D721Med (cell line): ENCODE results near the gene SMARCA2.

ENCODE experiments used
- DNase-seq: peaks from one replicate; pipeline ENCODE4 v3.0.0; 2011; ENCODE audit warnings: low spot score; ENCODE audit not compliant: insufficient read length
- FAIRE-seq: peaks from 2 replicates; lab custom pipeline; 2011; peaks lifted over from hg19 to GRCh38; lab: Jason Lieb, UNC
- CTCF ChIP-seq: IDR thresholded peaks from 2 replicates; pipeline ENCODE4 v1.5.1; 2012; ENCODE audit warnings: mild to moderate bottlenecking, control low read depth; ENCODE audit not compliant: insufficient read depth; ENCODE audit errors: missing control alignments

Gene SMARCA2

DNA sequence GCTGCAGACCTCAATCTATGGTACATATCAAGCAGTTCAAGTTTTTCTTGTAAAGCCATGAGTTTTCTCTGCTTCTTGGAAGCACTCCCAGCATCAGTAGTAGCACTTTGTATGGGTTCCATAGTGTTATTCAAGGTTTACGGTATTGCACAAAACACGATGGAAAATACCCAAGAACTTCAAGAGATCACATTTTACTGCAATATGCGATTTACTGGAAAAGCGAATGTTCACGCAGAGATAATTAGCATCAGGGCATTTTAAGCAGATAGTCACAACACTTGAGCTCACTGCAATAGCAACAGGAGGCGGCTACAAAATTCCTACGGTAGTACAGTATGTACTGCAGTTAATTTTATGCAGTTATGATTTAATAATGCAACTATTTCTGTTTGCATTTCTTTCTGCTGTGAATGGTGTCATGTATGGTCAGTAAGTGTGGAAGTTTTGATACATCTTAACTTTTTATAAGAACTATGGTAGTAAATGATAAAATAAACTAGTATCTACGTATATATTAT lies 200.8 kb downstream of the SMARCA2 start:
- DNase-seq (no peak), FAIRE-seq (no peak)
- TF ChIP-seq CTCF, result no peak

- TF ChIP-seq CTCF, result no peak
- no peak for DNase-seq
- no peak for FAIRE-seq
These were observed 201.4 kb downstream of the SMARCA2 start for GRCh38 chr9:2216591-2216990.

DNA sequence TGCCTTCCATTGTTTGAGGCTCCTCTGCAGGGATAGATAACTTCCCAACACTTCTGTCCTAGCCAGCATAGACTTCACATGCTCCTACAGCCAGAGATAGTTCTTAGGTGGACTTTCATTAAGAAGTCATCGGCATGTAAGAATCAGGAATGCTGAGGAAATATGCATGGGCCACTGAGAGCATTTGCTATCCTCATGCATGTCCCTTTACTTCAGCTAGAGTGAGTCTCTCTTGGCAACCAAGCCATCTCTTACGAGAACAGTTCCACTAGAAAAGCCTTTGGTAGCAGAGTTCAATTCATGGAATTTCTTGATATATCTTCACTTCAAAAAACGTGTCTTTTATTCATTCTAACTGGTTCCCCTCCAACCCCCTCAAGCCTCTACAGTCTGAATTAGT lies 202.4 kb downstream of the SMARCA2 start:
- no peak for TF ChIP-seq CTCF
- FAIRE-seq (no peak), DNase-seq (no peak)

- no peak for TF ChIP-seq CTCF
- DNase-seq, result no peak
- FAIRE-seq, result no peak
These were observed 204.9 kb downstream of the SMARCA2 start for GRCh38 chr9:2220036-2220435.

DNA sequence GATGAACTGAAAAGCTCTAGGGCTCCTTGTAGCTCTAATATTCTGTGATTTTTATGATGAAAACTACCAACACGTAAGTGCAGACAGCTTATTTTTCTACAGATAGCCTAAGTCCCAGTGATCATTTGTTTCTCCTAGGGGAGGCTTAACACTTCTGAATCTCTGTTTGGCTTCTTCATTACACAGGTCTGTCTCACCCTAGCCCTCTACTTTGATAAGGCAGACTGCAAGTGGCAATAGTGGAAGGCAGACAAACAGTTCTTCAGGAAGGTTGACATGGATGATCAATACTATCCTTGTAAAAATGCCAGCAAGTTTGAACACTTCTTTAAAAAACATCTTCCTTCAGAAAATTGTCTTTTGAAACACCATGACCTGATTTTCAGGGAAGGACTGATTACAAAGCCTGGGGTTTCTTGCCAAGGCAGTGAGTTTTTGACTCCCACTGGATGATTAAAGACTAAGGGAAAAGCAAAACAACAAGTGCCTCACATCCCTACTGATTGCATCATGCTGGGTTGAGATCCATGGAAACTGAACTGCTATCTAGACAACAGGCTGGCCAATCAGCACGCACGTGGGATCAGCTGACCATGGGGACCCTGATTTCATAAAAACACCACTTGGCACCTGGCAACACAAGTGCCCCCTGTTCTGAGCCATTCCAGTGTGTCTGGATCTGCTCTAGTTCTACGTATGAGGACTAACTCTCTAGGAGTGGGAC lies 212.2 kb downstream of the SMARCA2 start:
- TF ChIP-seq CTCF, result no peak
- DNase-seq, result no peak
- FAIRE-seq, result no peak

GRCh38 chr9:2228132-2228531 lies 213.0 kb downstream of the SMARCA2 start:
- FAIRE-seq (no peak), DNase-seq (no peak)
- peak; percentile 50 for TF ChIP-seq CTCF

DNA sequence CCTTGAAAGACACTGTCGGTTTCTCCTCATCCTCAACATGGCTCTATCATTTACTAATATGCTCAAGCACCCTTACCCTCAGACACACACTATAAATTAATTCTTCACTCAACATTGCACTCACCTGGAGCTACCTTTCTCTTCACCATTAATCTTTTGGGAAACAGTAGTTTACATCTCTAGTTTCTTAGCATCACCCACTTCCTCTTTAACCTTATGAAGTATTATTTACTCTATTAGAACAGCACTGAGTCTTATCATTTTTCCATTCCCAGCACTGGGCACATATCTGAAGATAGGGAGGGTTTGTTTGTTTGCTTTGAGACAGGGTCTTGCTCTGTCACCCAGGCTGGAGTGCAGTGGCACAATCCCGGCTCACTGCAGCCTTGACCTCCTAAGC lies 213.5 kb downstream of the SMARCA2 start:
- FAIRE-seq, result no peak
- TF ChIP-seq CTCF, result no peak

More for the DNA sequence above, 213.5 kb downstream of the SMARCA2 start:
- no peak for DNase-seq
